Lung microvascular endothelial cell (primary cell): ENCODE measurements around the gene ESR1. TPM values are rescaled to one million over a fixed set of nuclear protein-coding genes. Genes with fewer than 3 reads are reported as not detected.
"Not testable (repeated sequence)": the region's sequence is repeated elsewhere in the genome, so short reads cannot be mapped to it uniquely, and the experiment has no call there.

ENCODE experiments used
- DNase-seq, 2 donors: peaks; one replicate each; pipeline versions ENCODE4 v3.0.0 to v3.0.0-alpha.2; 2010; ENCODE audit warnings: low read depth in 2 of 2
- total RNA-seq: library from RNA; depleted of rRNA; stranded (reverse); fragments of >200 nt; gene quantifications from 2 replicates; pipeline ENCODE4 v1.2.1, GENCODE V29; 2014

The ESR1 gene
- total RNA-seq, 1 donor from 2014 or later = under 0.01 TPM

DNA sequence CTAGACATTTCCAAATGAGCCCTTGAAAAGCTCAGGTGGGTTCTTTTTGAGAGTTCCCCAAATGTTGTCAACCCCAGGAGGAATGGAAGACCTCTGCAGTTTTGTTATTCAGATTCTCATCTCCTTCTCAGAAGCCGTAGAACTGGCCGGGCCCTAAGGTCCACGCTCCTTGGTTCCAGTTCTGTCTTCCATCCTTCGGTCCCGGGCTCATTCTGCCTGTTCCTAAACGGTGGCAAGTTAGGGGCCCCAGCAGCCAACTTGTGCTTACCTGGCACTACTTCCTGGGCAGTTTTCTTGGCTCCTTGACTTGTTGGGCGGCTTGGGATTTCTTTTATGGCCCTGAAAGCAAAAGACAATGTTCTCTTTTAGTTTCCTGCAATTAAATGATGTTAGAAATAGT is 6.4 kb downstream of the ESR1 start:
- no peak for DNase-seq

DNA sequence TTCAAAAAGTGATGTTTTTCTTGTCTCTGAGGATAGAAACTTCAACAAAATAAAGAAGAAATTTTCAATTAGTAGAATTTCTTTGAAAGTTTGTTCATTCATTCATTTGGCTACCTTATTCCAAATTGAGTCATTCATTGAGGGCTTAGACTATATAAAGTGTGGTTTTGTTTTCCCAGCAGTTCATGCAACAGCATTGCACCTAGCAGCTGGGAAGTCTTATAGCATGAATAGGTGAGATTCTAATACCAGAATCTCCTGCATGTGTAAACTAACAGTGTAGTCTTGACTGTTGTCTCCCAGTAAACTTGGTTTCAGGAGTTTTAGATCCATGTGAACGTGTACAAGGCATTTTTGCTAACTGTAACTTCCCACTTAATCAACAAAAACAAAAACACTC is 7.1 kb downstream of the ESR1 start:
- no peak for DNase-seq

DNA sequence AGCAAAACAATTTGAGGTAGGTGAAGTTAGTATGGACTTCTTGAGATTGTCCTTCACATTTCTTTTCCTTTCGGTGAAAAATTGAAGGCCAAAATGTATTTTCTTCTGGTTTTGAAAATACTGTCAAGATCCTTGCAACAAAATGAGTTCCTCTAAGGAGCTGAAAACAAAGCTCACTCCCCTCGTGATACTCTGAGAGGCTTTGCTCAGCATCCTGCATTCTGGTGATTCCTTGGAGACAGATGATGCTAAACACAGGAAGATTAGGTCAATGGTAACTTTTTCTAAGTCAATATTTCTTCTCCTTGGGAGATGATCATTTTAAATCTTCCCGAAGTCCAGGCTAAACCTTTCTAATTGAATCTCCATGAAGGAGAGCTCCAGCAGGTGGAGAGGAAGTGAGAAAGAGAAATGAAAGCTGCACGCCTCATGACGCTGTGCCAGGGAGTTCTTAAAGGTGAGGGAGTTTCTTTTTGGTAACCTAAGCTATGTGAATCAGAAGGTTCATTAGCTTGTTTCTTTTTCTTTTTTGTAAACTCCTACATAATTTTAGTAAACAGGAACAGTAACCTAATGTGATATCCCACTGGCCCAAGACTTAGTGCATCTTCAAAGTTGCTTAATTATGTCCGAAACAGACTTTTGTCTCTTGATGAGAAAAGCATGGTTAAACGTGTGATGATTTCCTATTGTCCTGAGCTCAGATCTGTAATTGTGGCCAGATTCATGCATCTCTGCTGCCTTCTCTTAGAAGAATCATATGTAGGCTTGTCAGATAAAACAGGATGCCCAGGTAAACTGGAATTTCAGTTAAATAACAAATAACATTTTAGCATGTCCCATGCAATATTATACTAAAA is 15.0 kb downstream of the ESR1 start:
- DNase-seq = no peak

- no peak for DNase-seq
Observed at GRCh38 chr6:151826517-151827142, 19.1 kb downstream of the ESR1 start.

GRCh38 chr6:151832710-151833109 is 25.2 kb downstream of the ESR1 start:
- no peak for DNase-seq

- no peak for DNase-seq
Observed at GRCh38 chr6:151835396-151835795, 27.9 kb downstream of the ESR1 start.

DNA sequence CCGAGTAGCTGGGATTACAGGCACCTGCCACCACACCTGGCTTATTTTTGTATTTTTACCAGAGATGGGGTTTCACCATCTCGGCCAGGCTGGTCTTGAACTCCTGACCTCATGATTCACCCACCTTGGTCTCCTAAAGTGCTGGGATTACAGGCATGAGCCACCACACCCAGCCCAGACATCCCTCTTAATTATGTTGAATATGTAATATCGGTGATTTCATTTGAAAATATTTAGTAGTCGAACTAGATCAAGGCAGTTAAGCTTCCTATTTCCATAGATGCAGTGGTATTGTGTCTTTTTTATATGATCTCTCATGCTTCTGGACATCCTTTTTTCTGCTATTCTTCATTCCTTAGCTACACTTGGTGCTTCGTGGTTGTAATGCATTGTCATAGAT is 29.7 kb downstream of the ESR1 start:
- no peak for DNase-seq

GRCh38 chr6:151842816-151843215 is 35.3 kb downstream of the ESR1 start:
- DNase-seq = no peak

- DNase-seq = peak; percentile 57 to 64
Observed at GRCh38 chr6:151847064-151847463, 39.6 kb downstream of the ESR1 start.

- no peak for DNase-seq
Observed at GRCh38 chr6:151850479-151851003, 43.1 kb downstream of the ESR1 start.

- no peak for DNase-seq
Observed at GRCh38 chr6:151858294-151858693, 50.8 kb downstream of the ESR1 start.

GRCh38 chr6:151862461-151862860 is 55.0 kb downstream of the ESR1 start:
- DNase-seq = no peak

DNA sequence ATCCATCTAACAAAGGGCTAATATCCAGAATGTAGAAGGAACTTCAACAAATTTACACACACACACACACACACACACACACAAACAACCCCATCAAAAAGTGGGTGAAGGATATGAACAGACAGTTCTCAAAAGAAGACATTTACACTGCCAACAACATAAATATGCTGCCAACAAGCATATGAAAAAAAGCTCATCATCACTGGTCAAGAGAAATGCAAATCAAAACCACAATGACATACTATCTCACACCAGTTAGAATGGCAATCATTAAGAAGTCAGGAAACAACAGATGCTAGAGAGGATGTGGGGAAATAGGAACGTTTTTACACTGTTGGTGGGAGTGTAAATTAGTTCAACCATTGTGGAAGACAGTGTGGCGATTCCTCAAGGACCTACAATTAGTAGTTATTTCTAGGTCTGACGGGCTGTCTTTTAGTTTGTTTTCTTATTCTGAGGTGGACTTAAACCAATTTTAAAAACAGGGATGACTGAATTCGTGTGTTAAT is 59.9 kb downstream of the ESR1 start:
- not testable (repeated sequence) for DNase-seq

DNA sequence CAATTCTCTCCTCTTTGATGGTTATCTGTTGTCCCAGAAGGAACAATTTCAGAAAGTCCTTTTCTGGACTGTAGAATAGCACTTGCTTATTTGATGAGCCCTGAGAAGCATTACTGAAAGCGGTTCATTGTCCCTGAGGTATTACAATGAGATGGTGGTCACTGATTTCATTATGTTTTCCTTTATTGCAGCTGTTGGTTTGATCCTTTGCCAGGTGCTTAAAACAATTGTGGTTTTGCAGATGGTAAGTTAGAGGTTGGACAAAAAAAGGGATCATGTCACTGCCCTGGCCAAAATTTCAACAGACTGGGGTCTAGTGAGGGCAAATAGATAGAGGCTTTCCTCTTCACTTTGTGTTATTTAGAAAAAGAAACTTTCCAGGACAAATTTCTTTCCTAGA is 61.9 kb downstream of the ESR1 start:
- no peak for DNase-seq

- DNase-seq = no peak
Observed at GRCh38 chr6:151869787-151870186, 62.3 kb downstream of the ESR1 start.

DNA sequence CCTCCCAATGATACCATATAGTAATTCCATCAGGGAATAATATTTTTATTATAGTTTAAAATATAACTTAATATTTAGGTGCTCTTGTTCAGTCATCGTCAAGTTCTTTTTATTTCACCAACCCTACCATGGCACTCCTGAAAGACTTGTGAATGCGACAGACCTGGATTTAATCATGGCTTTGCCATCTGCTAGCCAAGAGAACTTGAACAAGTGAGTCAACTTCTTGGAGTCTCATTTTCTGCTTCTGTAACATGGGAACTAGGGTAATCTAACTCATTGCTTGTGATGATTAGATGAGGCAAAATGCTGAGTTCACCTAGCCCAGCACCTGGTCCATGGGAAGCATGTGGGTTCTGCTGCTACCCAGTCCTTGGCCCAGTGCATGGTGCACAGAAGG is 62.9 kb downstream of the ESR1 start:
- DNase-seq = no peak

DNA sequence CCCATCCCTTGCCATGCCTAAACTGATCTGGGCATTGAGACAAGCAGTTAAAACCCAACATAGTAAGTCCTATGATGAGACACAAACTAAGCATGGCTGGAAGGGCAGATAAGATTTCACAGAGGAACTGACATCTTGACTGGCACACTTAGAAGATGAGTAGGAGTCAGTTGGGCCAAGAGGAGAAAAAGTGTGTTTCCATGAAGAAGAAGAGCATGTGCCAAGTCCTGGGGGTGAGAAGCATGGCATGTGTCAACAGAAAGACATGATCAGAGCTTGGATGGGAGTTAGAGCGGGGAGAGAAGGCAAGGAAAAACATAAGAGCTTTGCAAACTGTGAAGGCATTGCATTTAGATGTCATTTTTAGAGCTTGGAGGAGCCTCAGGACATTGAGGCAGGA is 68.0 kb downstream of the ESR1 start:
- DNase-seq = no peak

DNA sequence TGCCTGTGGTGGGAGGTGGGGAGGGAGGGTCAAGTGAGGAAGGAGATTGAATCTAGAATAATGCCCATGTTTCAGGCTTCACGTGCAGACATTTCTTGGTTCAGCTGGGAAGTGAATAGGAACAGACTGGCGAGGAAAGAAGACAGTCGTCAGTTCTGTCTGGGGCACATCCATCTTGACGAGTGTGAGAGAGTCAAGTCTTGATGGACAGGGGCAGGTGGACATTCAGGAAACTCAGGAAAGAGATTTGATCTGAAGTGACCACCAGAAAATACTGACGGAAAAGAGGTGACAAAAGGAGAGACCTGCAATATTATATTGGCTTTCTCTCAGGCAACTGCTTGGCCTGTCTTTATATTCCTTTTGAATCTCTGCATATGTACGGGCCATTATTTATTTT is 68.6 kb downstream of the ESR1 start:
- DNase-seq = no peak

GRCh38 chr6:151877458-151877857 is 70.0 kb downstream of the ESR1 start:
- no peak for DNase-seq

- DNase-seq = no peak
Observed at GRCh38 chr6:151881231-151881630, 73.7 kb downstream of the ESR1 start.

DNA sequence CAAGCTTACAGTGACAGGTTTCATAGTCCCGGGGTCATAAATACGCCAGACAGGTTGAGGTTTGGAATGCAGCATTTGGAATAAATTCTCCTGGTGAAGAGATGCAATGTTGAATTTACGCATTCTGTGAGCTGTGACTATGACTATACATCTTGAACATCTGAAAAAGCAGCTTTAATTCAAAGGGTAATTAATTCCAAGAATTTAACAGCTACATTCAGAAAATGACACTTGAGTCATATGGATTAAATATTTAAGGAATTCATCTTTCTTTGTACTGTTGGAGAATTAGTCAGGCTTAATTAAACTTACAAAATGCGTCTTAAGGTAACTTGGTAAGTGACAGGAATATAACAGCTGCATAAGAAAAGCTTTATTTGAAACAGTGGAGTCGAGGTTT is 74.7 kb downstream of the ESR1 start:
- no peak for DNase-seq

GRCh38 chr6:151885234-151885633 is 77.8 kb downstream of the ESR1 start:
- no peak for DNase-seq

- DNase-seq = peak; percentile 5 to 58
Observed at GRCh38 chr6:151891524-151891923, 84.0 kb downstream of the ESR1 start.
